NCI-H1105 (cell line): ENCODE results near the gene PCBP3.
"Not testable (repeated sequence)": the region's sequence is repeated elsewhere in the genome, so short reads cannot be mapped to it uniquely, and the experiment has no call there.

Experiments used
- DNase-seq: peaks from one replicate; lab custom pipeline; 2025; lab: John Stamatoyannopoulos, UW

PCBP3 gene

GRCh38 chr21:45893740-45894449 is 250.4 kb downstream of the PCBP3 start:
- no peak for DNase-seq

GRCh38 chr21:45894450-45894825 is 250.9 kb downstream of the PCBP3 start:
- no peak for DNase-seq

- no peak for DNase-seq
Measured at GRCh38 chr21:45894906-45895777, 251.6 kb downstream of the PCBP3 start.

GRCh38 chr21:45895778-45896370 is 252.3 kb downstream of the PCBP3 start:
- no peak for DNase-seq

GRCh38 chr21:45896431-45896830 is 252.9 kb downstream of the PCBP3 start:
- DNase-seq = not testable (repeated sequence)

- no peak for DNase-seq
Measured at GRCh38 chr21:45897191-45898027, 253.9 kb downstream of the PCBP3 start.

- DNase-seq = no peak
Measured at GRCh38 chr21:45898028-45898350, 254.5 kb downstream of the PCBP3 start.

- DNase-seq = no peak
Measured at GRCh38 chr21:45898781-45899180, 255.3 kb downstream of the PCBP3 start.

GRCh38 chr21:45899317-45900033 is 255.9 kb downstream of the PCBP3 start:
- DNase-seq = no peak

- no peak for DNase-seq
Measured at GRCh38 chr21:45900034-45900868, 256.7 kb downstream of the PCBP3 start.

GRCh38 chr21:45901061-45901690 is 257.7 kb downstream of the PCBP3 start:
- no peak for DNase-seq

GRCh38 chr21:45902292-45902995 is 258.9 kb downstream of the PCBP3 start:
- DNase-seq = no peak

- DNase-seq = no peak
Measured at GRCh38 chr21:45905196-45905595, 261.7 kb downstream of the PCBP3 start.

GRCh38 chr21:45906196-45906805 is 262.8 kb downstream of the PCBP3 start:
- no peak for DNase-seq

- no peak for DNase-seq
Measured at GRCh38 chr21:45906859-45907258, 263.3 kb downstream of the PCBP3 start.

GRCh38 chr21:45908536-45909237 is 265.2 kb downstream of the PCBP3 start:
- no peak for DNase-seq

GRCh38 chr21:45909238-45909988 is 265.9 kb downstream of the PCBP3 start:
- no peak for DNase-seq

- DNase-seq = peak; percentile 19
Measured at GRCh38 chr21:45910155-45910547, 266.6 kb downstream of the PCBP3 start.
